CD4-positive, alpha-beta T cell treated with Interleukin-1 beta for 1 hour (primary cell): ENCODE results near the gene LSM6.

Experiments
- DNase-seq, 2 donors: peaks; one replicate each; pipeline ENCODE4 v3.0.0-alpha.2; 2020 to 2022

LSM6 gene

GRCh38 chr4:146175541-146176453, at the start of gene LSM6:
Gene LSM6, plus strand, starts transcription at chr4:146175718. Its CDS starts 7,204 bp downstream, at chr4:146182922.
- peak; percentile 83 to 87 for DNase-seq

GRCh38 chr4:146132445-146132844, 43.1 kb upstream of the LSM6 start:
- DNase-seq = no peak

- no peak for DNase-seq
These were observed 40.6 kb upstream of the LSM6 start for GRCh38 chr4:146134761-146135445.

GRCh38 chr4:146135941-146136340, 39.6 kb upstream of the LSM6 start:
- DNase-seq = no peak

GRCh38 chr4:146142768-146143167, 32.8 kb upstream of the LSM6 start:
- DNase-seq = no peak

GRCh38 chr4:146143888-146144287, 31.6 kb upstream of the LSM6 start:
- peak in 1 of 2 donors; percentile 52 for DNase-seq

- no peak for DNase-seq
These were observed 28.6 kb upstream of the LSM6 start for GRCh38 chr4:146146918-146147317.

- DNase-seq = no peak
These were observed 27.5 kb upstream of the LSM6 start for GRCh38 chr4:146148021-146148420.

GRCh38 chr4:146154057-146154456, 21.5 kb upstream of the LSM6 start:
- no peak for DNase-seq

GRCh38 chr4:146155152-146155724, 20.3 kb upstream of the LSM6 start:
- no peak for DNase-seq

GRCh38 chr4:146158036-146158745, 17.3 kb upstream of the LSM6 start:
- no peak for DNase-seq

GRCh38 chr4:146159384-146160058, 16.0 kb upstream of the LSM6 start:
- no peak for DNase-seq

GRCh38 chr4:146161243-146161642, 14.3 kb upstream of the LSM6 start:
- no peak for DNase-seq

- DNase-seq = no peak
These were observed 10.3 kb upstream of the LSM6 start for GRCh38 chr4:146165221-146165620.

GRCh38 chr4:146165840-146166239, 9.7 kb upstream of the LSM6 start:
- no peak for DNase-seq

- DNase-seq = no peak
These were observed 5.4 kb upstream of the LSM6 start for GRCh38 chr4:146170149-146170548.

GRCh38 chr4:146176891-146177290, 1.4 kb downstream of the LSM6 start:
- DNase-seq = peak in 1 of 2 donors; percentile 12

- no peak for DNase-seq
These were observed 2.6 kb downstream of the LSM6 start for GRCh38 chr4:146178126-146178525.

GRCh38 chr4:146179784-146180370, 4.4 kb downstream of the LSM6 start:
- no peak for DNase-seq

- DNase-seq = no peak
These were observed 6.9 kb downstream of the LSM6 start for GRCh38 chr4:146182443-146182842.

GRCh38 chr4:146183209-146183608, 7.7 kb downstream of the LSM6 start:
- DNase-seq = no peak

- no peak for DNase-seq
These were observed 10.5 kb downstream of the LSM6 start for GRCh38 chr4:146186041-146186440.
